K562 (cell line): ENCODE measurements around the gene IFIT5. TPM values are rescaled to one million over a fixed set of nuclear protein-coding genes. Genes with fewer than 3 reads are reported as not detected.

Experiments
- CBFA2T3 ChIP-seq: fragments of 450-650 bp; IDR thresholded peaks from 2 replicates; pipeline ENCODE4 v1.6.1; 2017
- COPS2 ChIP-seq: fragments of 450-650 bp; conservative IDR thresholded peaks from 2 replicates; pipeline ENCODE4 v1.6.1; 2016; ENCODE audit warnings: mild to moderate bottlenecking, moderate library complexity
- E4F1 ChIP-seq: fragments of 250-450 bp; sonication (Bioruptor Pico); IDR thresholded peaks from 2 replicates; pipeline ENCODE4 v1.5.0; 2021; ENCODE audit warnings: mild to moderate bottlenecking, borderline replicate concordance
- HMG20B ChIP-seq: fragments of 250-450 bp; sonication (Bioruptor Pico); IDR thresholded peaks from 2 replicates; pipeline ENCODE4 v1.5.0; 2021; ENCODE audit warnings: mild to moderate bottlenecking
- ILF3 ChIP-seq: fragments of 450-650 bp; IDR thresholded peaks from 2 replicates; pipeline ENCODE4 v1.6.1; 2018; ENCODE audit warnings: antibody characterized with exemption, mild to moderate bottlenecking, moderate library complexity, borderline replicate concordance
- KAT2B ChIP-seq: IDR thresholded peaks from one replicate; pipeline ENCODE4 v1.6.1; 2012; ENCODE audit warnings: low read depth, mild to moderate bottlenecking, control low read depth, inconsistent platforms, low read length, moderate library complexity
- MTF1 ChIP-seq: fragments of 250-450 bp; sonication (Bioruptor Pico); IDR thresholded peaks from 2 replicates; pipeline ENCODE4 v1.9.0; 2021; ENCODE audit warnings: moderate library complexity, mild to moderate bottlenecking, inconsistent platforms, borderline replicate concordance
- NFATC3 ChIP-seq: fragments of 450-650 bp; IDR thresholded peaks from 2 replicates; pipeline ENCODE4 v1.6.1; 2017; ENCODE audit warnings: mild to moderate bottlenecking
- POLR3G ChIP-seq: IDR thresholded peaks from 2 replicates; pipeline ENCODE4 v1.6.1; 2011; ENCODE audit not compliant: insufficient read length, insufficient replicate concordance; ENCODE audit errors: extremely low read depth
- RBM17 ChIP-seq: fragments of 200-400 bp; formaldehyde crosslinking; IDR thresholded peaks from 2 replicates; pipeline ENCODE4 v1.6.1; 2017; ENCODE audit warnings: low read depth, mild to moderate bottlenecking, low read length, borderline replicate concordance
- SAFB ChIP-seq: fragments of 200-400 bp; formaldehyde crosslinking; IDR thresholded peaks from 2 replicates; pipeline ENCODE4 v1.6.1; 2017; ENCODE audit warnings: low read depth, low read length, borderline replicate concordance
- SMARCA4 ChIP-seq: fragments of 450-650 bp; IDR thresholded peaks from 2 replicates; pipeline ENCODE4 v1.6.1; 2016
- ZNF239 ChIP-seq: fragments of 250-450 bp; sonication (Bioruptor Pico); IDR thresholded peaks from 2 replicates; pipeline ENCODE4 v1.4.0; 2020; ENCODE audit warnings: mild to moderate bottlenecking
- ZNF347 ChIP-seq: fragments of 450-650 bp; formaldehyde crosslinking; IDR thresholded peaks from 2 replicates; pipeline ENCODE4 v1.4.0; 2020; ENCODE audit warnings: low read depth, mild to moderate bottlenecking, moderate library complexity
- polyA plus RNA-seq, 8 experiments: library from polyadenylated mRNA; depleted of rRNA in 4 of 8; stranded (reverse) in 5 of 8; unstranded in 3 of 8; fragments of >200 nt; fragmentation: Nextera tagmentation in 2 of 8; fragmentation: Illumina TruSeq in 1 of 8; extraction: Ambion mirVana in 2 of 8; extraction: Trizol in 1 of 8; gene quantifications; 2 replicates each; pipeline versions ENCODE4 v1.2.1 to v1.2.3, GENCODE V29; 2011 to 2014; ENCODE audit warnings: inconsistent platforms in 1 of 8, missing spikeins in 1 of 8
- total RNA-seq, 7 experiments: library from RNA; depleted of rRNA in 6 of 7; stranded (reverse); fragments of >200 nt in 6 of 7; fragmentation: Illumina TruSeq in 2 of 7; extraction: Trizol in 2 of 7; gene quantifications; 2 replicates each; pipeline versions ENCODE4 v1.2.1 to v1.2.3, GENCODE V29; 2011 to 2021; ENCODE audit warnings: low replicate concordance in 1 of 7
- TF ChIP-seq, protein P1 (sequence below): sonication (generic); formaldehyde crosslinking; IDR thresholded peaks from 2 replicates; pipeline ENCODE4 v1.8.1; 2023; ENCODE audit warnings: missing genetic modification reagents, mild to moderate bottlenecking, borderline replicate concordance
- TF ChIP-seq, protein P2 (sequence below): sonication (generic); formaldehyde crosslinking; IDR thresholded peaks from 2 replicates; pipeline ENCODE4 v1.8.0; 2022; ENCODE audit warnings: missing genetic modification reagents, mild to moderate bottlenecking, moderate library complexity, borderline replicate concordance
- TF ChIP-seq, protein P3 (sequence below): IDR thresholded peaks from 2 replicates; pipeline ENCODE4 v1.6.1; 2011; ENCODE audit warnings: borderline replicate concordance, low read depth, mild to moderate bottlenecking, moderate library complexity, low read length; ENCODE audit not compliant: insufficient read depth, poor library complexity, severe bottlenecking

IFIT5 gene
- total and polyA plus RNA-seq, 9 of the 15 experiments (the other 6 are each of a cell fraction or from before 2014, with no cell fraction given): 0.04 to 0.11 (median 0.06) TPM; not detected in 5

- TF ChIP-seq, protein P1, sequence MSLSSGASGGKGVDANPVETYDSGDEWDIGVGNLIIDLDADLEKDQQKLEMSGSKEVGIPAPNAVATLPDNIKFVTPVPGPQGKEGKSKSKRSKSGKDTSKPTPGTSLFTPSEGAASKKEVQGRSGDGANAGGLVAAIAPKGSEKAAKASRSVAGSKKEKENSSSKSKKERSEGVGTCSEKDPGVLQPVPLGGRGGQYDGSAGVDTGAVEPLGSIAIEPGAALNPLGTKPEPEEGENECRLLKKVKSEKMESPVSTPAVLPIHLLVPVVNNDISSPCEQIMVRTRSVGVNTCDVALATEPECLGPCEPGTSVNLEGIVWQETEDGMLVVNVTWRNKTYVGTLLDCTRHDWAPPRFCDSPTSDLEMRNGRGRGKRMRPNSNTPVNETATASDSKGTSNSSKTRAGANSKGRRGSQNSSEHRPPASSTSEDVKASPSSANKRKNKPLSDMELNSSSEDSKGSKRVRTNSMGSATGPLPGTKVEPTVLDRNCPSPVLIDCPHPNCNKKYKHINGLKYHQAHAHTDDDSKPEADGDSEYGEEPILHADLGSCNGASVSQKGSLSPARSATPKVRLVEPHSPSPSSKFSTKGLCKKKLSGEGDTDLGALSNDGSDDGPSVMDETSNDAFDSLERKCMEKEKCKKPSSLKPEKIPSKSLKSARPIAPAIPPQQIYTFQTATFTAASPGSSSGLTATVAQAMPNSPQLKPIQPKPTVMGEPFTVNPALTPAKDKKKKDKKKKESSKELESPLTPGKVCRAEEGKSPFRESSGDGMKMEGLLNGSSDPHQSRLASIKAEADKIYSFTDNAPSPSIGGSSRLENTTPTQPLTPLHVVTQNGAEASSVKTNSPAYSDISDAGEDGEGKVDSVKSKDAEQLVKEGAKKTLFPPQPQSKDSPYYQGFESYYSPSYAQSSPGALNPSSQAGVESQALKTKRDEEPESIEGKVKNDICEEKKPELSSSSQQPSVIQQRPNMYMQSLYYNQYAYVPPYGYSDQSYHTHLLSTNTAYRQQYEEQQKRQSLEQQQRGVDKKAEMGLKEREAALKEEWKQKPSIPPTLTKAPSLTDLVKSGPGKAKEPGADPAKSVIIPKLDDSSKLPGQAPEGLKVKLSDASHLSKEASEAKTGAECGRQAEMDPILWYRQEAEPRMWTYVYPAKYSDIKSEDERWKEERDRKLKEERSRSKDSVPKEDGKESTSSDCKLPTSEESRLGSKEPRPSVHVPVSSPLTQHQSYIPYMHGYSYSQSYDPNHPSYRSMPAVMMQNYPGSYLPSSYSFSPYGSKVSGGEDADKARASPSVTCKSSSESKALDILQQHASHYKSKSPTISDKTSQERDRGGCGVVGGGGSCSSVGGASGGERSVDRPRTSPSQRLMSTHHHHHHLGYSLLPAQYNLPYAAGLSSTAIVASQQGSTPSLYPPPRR (CRISPR knock-in tag): no peak
- TF ChIP-seq ZNF347 (no peak), POLR3G (no peak), COPS2 (no peak), KAT2B (no peak), SMARCA4 (peak; percentile 25; the same call in 1 of the 2 replicates), NFATC3 (no peak), HMG20B (no peak), RBM17 (no peak), E4F1 (CRISPR knock-in tag) (no peak), SAFB (no peak), MTF1 (CRISPR knock-in tag) (no peak), ZNF239 (no peak), ILF3 (no peak), CBFA2T3 (peak; percentile 68)
- TF ChIP-seq, protein P2, sequence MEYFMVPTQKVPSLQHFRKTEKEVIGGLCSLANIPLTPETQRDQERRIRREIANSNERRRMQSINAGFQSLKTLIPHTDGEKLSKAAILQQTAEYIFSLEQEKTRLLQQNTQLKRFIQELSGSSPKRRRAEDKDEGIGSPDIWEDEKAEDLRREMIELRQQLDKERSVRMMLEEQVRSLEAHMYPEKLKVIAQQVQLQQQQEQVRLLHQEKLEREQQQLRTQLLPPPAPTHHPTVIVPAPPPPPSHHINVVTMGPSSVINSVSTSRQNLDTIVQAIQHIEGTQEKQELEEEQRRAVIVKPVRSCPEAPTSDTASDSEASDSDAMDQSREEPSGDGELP (CRISPR knock-in tag): no peak
- TF ChIP-seq, protein P3, sequence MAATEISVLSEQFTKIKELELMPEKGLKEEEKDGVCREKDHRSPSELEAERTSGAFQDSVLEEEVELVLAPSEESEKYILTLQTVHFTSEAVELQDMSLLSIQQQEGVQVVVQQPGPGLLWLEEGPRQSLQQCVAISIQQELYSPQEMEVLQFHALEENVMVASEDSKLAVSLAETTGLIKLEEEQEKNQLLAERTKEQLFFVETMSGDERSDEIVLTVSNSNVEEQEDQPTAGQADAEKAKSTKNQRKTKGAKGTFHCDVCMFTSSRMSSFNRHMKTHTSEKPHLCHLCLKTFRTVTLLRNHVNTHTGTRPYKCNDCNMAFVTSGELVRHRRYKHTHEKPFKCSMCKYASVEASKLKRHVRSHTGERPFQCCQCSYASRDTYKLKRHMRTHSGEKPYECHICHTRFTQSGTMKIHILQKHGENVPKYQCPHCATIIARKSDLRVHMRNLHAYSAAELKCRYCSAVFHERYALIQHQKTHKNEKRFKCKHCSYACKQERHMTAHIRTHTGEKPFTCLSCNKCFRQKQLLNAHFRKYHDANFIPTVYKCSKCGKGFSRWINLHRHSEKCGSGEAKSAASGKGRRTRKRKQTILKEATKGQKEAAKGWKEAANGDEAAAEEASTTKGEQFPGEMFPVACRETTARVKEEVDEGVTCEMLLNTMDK: no peak
Observed at GRCh38 chr10:89373916-89374711, 40.3 kb upstream of the IFIT5 start (continued).
